ENCODE results near the gene NFATC3.

GRCh38 chr16:68190081-68190480, 104.9 kb downstream of the NFATC3 start:
- TF ChIP-seq, protein P1, sequence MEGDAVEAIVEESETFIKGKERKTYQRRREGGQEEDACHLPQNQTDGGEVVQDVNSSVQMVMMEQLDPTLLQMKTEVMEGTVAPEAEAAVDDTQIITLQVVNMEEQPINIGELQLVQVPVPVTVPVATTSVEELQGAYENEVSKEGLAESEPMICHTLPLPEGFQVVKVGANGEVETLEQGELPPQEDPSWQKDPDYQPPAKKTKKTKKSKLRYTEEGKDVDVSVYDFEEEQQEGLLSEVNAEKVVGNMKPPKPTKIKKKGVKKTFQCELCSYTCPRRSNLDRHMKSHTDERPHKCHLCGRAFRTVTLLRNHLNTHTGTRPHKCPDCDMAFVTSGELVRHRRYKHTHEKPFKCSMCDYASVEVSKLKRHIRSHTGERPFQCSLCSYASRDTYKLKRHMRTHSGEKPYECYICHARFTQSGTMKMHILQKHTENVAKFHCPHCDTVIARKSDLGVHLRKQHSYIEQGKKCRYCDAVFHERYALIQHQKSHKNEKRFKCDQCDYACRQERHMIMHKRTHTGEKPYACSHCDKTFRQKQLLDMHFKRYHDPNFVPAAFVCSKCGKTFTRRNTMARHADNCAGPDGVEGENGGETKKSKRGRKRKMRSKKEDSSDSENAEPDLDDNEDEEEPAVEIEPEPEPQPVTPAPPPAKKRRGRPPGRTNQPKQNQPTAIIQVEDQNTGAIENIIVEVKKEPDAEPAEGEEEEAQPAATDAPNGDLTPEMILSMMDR (IDR thresholded peaks at IDR 0.05; ENCODE audit: low read depth, low read length, missing input control), result no peak
- no peak for TF ChIP-seq RAD21 (IDR thresholded peaks at IDR 0.05)
- no peak for TF ChIP-seq YY1 (IDR thresholded peaks at IDR 0.05)
- no peak for TF ChIP-seq FOXA1 (IDR thresholded peaks at IDR 0.05)
- no peak for TF ChIP-seq GABPA (IDR thresholded peaks at IDR 0.05 in 1 of 2, conservative IDR thresholded peaks at IDR 0.05 in 1 of 2)
- TF ChIP-seq, protein P2, sequence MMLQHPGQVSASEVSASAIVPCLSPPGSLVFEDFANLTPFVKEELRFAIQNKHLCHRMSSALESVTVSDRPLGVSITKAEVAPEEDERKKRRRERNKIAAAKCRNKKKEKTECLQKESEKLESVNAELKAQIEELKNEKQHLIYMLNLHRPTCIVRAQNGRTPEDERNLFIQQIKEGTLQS (IDR thresholded peaks at IDR 0.05), result no peak
- no peak for TF ChIP-seq REST (IDR thresholded peaks at IDR 0.05)
- TF ChIP-seq MAX (IDR thresholded peaks at IDR 0.05), result no peak
- TF ChIP-seq RXRA (IDR thresholded peaks at IDR 0.05), result no peak
- TF ChIP-seq SP1 (IDR thresholded peaks at IDR 0.05), result no peak
- TF ChIP-seq ZBTB33 (IDR thresholded peaks at IDR 0.05), result no peak
- TF ChIP-seq FOXA2 (IDR thresholded peaks at IDR 0.05), result no peak
- TF ChIP-seq TAF1 (conservative IDR thresholded peaks at IDR 0.05), result no peak
- TF ChIP-seq EGR1 (IDR thresholded peaks at IDR 0.05; ENCODE audit: low read depth in 2 of 2), result no peak

All from liver (tissue), 3 donors.